GM18499 (cell line): ENCODE measurements around the gene CYP39A1.

Source experiments
- ATAC-seq: cut with Tn5 transposase; IDR thresholded peaks from one replicate; pipeline ENCODE4 v1.9.1; 2021; ENCODE audit warnings: moderate number of reproducible peaks; ENCODE audit not compliant: insufficient read depth, unreplicated experiment

CYP39A1 gene, protein sequence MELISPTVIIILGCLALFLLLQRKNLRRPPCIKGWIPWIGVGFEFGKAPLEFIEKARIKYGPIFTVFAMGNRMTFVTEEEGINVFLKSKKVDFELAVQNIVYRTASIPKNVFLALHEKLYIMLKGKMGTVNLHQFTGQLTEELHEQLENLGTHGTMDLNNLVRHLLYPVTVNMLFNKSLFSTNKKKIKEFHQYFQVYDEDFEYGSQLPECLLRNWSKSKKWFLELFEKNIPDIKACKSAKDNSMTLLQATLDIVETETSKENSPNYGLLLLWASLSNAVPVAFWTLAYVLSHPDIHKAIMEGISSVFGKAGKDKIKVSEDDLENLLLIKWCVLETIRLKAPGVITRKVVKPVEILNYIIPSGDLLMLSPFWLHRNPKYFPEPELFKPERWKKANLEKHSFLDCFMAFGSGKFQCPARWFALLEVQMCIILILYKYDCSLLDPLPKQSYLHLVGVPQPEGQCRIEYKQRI

DNA sequence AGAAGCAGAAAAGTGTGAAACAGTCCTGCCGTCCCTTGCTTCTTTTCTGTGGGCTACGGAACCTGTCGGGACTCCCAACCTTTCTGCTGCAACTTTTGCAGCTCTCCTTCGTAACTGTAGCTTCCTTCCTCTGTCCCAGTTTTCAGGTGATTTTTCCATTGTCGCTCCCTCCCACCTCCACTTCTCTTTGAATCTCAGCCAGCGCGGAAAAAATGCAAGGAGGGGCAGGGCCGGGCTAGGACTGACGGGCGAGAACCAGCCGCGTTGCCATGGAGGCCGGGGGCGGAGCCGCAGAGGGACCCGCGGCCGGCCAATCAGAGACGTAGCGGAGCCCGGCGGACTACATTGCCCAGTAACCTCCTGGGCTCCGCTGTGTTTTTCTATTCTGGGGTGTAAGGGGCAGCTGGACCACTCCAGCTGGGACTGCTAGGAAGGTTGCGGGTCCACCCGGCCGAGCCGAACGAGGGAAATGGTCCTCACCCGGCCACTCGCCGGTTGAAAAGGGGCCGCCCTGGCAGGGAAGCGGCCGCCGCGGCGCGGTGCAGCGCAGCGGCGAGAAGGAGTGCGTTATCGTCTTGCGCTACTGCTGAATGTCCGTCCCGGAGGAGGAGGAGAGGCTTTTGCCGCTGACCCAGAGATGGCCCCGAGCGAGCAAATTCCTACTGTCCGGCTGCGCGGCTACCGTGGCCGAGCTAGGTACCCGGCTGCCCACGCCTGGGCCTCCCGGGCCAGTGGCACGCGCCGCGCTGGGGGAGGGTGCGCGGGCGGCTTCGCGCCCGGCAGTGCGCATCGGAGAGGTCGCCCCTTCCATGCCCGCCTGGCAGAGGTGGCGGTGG lies at the start of gene CYP39A1, which contains the start of gene SLC25A27:
TSS of gene CYP39A1 (minus strand) at position 216 of the 836 bp plus-strand sequence. CDS start 236 bp downstream, outside the sequence.
TSS of gene SLC25A27 (plus strand) at position 373 of the 836 bp plus-strand sequence. CDS start at position 591, 218 bp downstream.
- ATAC-seq, result peak; percentile 94

DNA sequence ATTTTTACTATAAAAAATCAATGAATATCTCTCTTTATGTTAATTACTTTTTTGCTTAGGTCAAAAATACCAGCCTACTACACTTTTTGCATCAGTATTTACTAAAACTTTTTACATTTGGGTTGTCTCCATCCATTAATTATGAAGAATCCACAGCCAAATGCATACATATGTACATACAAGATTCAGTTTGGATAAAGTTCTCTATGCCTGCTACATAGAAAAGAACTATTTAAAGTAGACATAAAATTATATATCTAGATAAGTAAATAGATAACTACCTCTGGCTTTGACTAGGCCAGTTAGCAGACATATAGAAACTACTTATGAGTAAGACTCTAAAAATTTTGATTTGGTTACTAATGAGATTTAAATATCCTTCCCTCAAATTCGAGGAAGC lies 47.4 kb upstream of the CYP39A1 start:
- ATAC-seq, result no peak

DNA sequence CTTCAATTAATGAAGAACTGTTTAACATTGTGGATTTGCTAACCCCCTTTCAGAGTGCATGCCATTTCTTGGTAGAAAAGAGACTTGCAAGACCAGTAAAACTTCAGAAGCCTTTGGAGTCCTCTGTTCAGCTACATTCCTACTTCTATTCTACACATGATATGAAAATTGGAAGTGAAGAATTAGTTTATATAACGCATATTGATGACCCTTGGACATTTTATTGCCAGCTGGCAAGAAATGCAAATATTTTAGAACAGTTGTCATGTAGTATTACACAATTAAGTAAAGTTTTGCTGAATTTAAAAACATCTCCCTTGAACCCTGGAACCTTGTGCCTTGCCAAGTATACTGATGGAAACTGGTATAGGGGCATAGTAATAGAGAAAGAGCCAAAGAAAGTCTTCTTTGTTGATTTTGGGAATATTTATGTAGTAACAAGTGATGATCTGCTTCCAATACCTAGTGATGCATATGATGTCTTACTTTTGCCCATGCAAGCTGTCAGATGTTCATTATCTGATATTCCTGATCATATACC lies 38.4 kb upstream of the CYP39A1 start:
- no peak for ATAC-seq

DNA sequence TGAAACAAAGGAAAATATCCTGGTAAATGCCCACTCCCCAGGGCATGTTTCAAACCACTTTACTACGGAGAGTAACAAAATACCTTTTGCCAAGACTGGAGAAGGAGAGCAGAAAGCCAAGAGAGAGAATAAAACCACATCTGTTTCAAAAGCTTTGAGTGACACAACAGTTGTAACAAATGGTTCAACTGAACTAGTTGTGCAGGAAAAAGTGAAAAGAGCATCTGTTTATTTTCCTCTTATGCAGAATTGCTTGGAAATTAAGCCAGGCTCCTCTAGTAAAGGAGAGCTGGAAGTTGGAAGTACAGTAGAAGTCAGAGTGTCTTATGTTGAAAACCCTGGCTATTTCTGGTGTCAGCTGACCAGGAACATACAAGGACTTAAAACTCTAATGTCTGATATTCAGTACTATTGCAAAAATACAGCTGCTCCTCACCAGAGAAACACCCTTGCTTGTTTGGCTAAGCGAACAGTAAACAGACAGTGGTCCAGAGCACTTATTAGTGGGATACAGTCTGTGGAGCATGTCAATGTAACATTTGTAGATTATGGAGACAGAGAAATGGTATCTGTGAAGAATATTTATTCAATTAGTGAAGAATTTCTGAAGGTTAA lies 37.6 kb upstream of the CYP39A1 start:
- no peak for ATAC-seq

DNA sequence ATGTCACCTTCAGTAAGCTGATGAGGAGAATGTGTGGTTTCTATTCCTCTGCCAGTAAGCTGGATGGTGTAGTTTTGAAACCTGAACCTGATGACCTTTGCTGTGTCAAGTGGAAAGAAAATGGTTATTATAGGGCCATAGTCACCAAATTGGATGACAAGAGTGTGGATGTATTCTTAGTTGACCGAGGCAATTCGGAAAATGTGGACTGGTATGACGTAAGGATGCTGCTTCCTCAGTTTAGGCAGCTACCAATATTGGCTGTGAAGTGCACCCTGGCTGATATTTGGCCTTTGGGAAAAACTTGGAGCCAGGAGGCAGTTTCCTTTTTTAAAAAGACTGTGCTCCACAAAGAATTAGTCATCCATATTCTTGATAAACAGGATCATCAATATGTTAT lies 37.0 kb upstream of the CYP39A1 start:
- ATAC-seq, result no peak

DNA sequence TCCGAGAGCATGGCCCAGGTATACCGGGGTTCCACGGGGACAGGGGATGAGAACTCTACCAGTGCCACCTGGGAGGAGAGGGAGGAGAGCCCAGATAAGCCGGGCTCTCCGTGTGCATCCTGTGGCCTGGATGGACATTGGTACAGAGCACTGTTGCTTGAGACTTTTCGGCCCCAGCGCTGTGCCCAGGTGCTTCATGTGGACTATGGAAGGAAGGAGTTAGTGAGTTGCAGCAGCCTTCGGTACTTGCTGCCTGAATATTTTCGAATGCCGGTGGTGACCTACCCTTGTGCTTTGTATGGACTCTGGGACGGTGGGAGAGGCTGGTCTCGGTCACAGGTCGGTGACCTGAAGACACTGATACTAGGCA lies 36.3 kb upstream of the CYP39A1 start:
- ATAC-seq, result no peak

DNA sequence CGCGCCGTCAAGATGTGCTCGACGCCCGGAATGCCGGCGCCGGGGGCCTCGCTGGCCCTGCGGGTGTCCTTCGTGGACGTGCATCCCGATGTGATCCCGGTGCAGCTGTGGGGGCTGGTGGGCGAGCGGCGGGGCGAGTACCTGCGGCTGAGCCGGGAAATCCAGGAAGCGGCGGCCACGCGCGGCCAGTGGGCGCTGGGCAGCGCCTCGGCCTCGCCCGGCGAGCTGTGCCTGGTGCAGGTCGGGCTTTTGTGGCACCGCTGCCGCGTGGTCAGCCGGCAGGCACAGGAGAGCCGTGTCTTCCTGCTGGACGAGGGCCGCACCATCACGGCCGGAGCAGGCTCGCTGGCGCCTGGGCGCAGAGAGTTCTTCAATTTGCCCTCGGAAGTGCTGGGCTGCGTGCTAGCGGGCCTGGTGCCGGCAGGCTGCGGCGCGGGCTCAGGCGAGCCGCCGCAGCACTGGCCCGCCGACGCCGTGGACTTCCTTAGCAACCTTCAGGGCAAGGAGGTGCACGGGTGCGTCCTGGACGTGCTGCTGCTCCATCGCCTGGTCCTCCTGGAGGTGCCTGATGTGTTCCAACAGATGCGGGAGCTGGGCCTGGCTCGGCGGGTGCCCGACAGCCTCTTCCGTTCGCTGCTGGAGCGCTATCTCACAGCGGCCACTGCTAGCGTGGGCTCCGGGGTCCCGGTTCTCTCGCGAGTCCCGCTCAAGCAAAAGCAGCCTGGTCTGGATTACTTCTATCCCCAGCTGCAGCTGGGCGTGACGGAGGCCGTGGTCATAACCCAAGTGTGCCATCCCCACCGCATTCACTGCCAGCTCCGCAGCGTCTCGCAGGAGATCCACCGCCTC lies 35.7 kb upstream of the CYP39A1 start:
- ATAC-seq, result no peak

DNA sequence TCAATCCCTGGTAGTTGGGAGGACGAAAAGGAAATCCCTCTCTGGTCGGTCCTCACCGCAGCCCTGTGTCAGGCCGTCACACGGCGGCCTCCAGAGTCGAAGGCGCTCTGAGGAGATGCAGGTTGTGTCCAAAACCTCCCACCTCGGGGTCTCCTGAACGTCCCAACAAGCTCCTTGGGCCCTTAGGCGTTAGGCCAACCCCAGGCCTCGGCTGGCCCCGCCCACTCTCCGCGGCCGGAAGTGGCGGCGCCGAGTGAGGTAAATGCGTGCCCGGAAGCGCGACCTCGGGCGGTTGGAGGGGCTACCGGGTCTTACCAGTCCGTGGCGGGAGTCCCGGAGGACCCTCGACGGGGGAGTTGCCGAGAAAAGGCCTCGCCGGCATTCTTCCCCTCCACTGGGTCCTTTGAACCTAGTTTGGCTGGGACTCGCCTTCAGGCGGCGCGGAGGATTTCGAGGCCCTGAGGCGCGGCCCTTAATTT lies 35.0 kb upstream of the CYP39A1 start, which contains the start of gene TDRD6:
TSS of gene TDRD6 (plus strand) at position 267 of the 479 bp plus-strand sequence. CDS start 244 bp downstream, outside the sequence.
- ATAC-seq, result no peak

DNA sequence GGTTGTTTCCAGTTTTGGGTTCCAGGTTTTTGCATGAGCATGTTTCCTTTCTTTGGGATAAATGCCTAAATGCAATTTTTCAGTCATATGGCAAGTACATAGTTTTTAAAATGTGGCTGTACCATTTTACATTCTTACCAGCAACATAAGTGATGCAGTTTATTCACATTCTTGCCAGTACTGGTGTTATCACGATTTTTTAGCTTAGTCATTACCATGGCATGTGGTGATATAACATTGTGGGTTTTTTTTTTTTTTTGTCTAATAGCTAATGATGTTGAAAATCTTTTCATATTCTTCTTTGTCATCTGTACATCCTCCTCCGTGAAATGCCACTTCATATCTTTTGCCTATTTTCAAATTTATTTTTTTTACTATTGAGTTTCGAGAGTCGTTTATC lies 32.2 kb upstream of the CYP39A1 start:
- ATAC-seq, result no peak

DNA sequence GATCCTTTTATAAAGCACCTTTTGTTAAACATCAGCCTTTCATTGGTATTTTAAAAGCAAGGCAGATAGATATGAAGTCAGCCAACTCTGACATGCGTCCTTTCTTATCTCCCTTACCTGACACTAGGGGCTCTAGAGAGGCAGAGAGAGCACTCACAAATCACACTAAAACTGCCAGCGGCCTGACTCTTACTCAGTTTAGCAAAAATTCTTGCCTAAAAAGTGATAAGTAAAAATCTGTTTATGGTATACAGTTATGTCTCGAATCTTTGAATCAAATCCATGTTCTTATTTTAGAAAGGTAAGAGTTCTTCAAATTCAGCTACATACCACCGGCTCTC lies 24.7 kb upstream of the CYP39A1 start:
- ATAC-seq, result no peak

DNA sequence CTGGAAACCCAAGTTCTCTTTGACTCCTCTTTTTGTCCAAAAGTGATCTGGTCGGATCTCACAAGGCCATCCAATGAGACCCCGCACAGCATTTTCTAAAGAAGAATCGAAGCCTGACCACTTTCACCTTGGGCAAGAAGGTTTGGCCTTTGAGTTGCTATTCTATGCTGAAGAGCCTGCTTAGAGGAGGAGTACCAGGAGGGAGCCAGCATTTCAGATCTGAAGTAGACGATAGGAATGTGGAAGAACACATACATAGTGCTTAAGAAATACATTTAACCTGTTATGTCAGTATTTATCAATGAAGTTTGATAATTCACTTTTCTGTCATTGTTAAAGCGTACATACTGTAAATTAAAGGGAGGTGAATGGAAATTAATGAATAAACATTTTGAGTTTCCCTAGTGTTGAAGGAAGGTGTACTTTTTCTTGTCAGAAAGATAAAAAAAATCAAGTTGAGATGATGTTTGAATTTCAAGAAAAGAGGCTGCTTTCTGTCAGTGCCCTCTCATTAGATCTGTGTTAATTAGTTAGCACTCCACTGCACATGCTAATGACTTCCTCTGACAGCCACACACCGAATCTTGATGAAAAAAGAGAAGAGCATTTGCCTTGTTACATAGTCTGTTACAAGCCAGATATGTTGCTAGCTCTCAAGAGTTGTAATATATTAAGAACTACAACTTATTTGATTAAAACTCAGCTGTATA lies 24.1 kb upstream of the CYP39A1 start:
- no peak for ATAC-seq

DNA sequence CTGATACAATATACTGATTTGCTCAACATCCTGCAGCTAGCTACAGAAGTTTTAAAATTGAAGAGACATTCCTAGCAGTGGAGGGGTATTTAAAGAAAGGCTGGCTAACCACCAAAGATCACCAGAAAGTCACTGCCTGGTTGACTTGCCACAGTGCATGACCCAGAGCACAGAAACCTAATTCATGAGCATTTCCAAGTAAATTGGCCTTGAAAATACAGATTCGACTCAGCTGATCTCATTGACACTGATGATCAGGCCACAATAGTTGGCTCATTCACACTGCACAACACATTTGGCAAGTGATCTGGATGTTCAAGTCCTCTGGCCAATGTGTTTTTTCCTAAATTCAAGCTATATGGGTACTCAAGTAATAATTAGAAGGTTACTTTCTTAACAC lies 21.8 kb upstream of the CYP39A1 start:
- ATAC-seq, result no peak

DNA sequence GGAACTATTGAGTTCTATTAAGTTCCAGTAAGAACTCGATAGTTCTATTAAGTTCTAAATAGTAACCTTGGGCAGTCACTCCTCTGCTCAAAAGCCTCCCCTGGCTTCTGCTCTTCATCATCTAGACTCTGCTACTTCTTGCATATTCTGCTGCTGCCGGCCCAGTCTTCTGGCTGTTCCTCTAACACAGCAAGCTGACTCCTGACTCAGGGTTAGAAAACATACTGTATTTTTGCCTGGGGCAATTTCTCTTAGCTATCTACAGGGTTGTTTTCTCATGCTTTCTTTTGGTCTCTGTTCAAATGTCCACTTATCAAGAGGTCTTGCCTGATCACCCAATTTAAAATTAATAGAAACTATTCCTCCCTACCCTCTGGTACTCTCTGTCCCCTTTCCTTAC lies 14.8 kb upstream of the CYP39A1 start:
- no peak for ATAC-seq

DNA sequence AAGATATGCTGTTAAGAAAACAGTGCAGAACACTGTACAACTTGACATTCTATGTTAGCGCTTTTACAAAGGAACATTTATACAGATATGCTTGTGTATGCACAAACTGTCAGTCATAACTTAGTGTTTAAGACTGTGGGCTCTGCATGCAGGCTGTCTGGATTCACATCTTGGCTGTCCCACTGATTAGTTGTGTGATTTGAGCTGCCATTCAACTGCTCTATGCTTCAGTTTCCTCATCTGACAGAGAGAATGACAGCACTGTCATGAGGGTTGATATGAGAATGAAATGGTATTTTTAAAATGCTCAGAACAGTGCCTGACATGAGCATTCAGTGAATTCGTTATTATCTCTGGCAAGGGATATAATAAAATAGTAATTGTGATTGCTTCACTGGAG lies 8.9 kb upstream of the CYP39A1 start:
- no peak for ATAC-seq

DNA sequence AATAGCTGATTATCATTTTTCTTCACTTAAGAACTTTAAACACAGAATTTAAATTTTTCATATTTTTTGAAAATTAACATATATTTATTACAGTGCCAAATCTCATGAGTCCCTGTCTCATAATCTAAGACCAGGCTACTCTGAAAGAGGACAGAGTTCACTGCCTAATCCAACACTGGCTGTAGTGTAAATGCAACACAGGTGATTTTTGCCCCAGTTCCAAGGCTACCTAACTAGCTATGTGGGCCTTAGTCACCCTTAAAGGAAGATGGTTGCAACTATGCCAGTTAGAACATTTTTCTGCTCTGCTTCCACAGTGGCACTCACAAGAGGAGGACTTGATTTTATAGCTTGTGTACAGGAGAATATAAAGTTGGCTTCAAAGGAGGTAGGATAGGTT lies 5.0 kb upstream of the CYP39A1 start:
- no peak for ATAC-seq

DNA sequence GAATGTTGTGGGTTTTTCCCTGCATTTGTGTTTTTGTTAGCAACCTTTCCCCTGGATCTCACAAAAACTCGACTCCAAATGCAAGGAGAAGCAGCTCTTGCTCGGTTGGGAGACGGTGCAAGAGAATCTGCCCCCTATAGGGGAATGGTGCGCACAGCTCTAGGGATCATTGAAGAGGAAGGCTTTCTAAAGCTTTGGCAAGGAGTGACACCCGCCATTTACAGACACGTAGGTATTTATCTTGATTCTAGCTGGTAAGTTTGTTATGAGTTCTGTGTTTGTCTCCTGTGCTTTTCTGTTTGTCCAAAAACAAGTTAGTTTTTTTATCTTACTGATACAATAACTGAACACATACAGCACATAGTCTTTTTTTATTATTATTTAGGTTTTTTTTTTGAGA lies 3.2 kb upstream of the CYP39A1 start:
- ATAC-seq, result no peak

DNA sequence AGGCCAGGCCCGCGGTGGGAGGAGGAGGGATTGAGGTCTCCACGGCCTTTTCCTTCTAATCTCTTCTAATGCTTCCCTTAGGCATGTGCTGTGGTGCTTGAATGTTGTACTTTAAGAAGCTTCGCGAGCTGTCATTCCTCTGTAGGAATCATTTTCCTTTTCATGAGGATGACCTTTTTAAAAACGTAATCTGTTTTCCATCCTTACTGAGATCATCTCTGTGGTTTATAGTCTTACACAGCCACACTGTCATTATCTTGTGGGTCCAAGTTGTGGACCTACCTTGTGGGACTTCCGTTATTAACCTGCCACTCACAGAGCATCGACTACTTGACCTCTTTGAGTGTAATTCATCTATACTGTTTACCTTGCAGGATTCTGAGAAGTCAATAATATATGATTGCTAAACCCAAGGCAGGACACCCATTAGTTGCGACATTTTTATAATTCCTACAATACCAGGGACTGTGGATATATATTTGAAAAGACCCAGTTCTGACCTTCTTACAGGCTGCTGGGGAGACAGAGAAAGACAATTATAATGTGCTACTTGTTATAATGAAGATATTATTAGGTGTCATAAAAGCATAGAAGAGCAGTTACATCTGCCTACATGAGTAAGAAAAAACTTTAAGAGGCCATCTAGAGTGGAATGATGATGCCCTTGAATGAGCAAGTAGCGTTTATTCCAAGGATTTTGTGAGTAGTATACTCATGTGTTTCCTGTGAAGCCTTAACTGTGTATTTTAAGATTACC lies 999 bp upstream of the CYP39A1 start:
- no peak for ATAC-seq

DNA sequence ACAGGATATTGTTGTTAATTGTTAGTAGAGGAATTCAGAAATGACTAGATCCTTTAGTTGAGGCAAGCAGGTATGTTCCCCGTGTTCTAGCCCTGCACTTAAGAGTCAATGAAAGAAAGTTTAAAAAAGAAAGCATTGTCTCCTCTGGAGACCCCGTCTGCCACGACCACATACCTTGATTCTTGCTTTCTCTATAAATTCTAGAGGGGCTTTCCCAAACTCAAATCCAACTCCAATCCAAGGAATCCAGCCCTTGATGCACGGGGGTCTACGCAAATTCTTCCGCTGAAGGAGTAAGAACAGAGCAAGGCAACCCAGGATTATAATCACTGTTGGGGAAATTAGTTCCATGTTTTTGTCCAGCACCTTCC lies 401 bp downstream of the CYP39A1 start:
- no peak for ATAC-seq
